Measurements from ENCODE around the gene ING1.
"Not testable (repeated sequence)": the region's sequence is repeated elsewhere in the genome, so short reads cannot be mapped to it uniquely, and the experiment has no call there.

ING1 gene

GRCh38 chr13:110696776-110697175 is 16.7 kb upstream of the ING1 start:
- DNase-seq = no peak

GRCh38 chr13:110697842-110698241 is 15.7 kb upstream of the ING1 start:
- DNase-seq = no peak

- DNase-seq = no peak
Observed at GRCh38 chr13:110698689-110699088, 14.8 kb upstream of the ING1 start.

GRCh38 chr13:110699148-110700145 is 14.1 kb upstream of the ING1 start:
- no peak for DNase-seq

- DNase-seq = no peak
Observed at GRCh38 chr13:110700186-110700585, 13.3 kb upstream of the ING1 start.

- DNase-seq = no peak
Observed at GRCh38 chr13:110700641-110701040, 12.9 kb upstream of the ING1 start.

GRCh38 chr13:110701061-110701460 is 12.4 kb upstream of the ING1 start:
- DNase-seq = not testable (repeated sequence)

GRCh38 chr13:110702089-110702488 is 11.4 kb upstream of the ING1 start:
- no peak for DNase-seq

- DNase-seq = no peak
Observed at GRCh38 chr13:110702591-110703526, 10.6 kb upstream of the ING1 start.

GRCh38 chr13:110705356-110705825 is 8.1 kb upstream of the ING1 start:
- DNase-seq = no peak

- DNase-seq = peak; percentile 89
Observed at GRCh38 chr13:110705826-110706569, 7.5 kb upstream of the ING1 start, which contains the start of gene CARS2. CARS2 (minus strand) TSS chr13:110706116; CDS start chr13:110706093, 23 bp downstream.

GRCh38 chr13:110706570-110707372 is 6.7 kb upstream of the ING1 start:
- DNase-seq = no peak

GRCh38 chr13:110712081-110712848 is 1.2 kb upstream of the ING1 start:
- peak; percentile 65 for DNase-seq

GRCh38 chr13:110712849-110713641 is 455 bp upstream of the ING1 start:
- DNase-seq = peak; percentile 95

- no peak for DNase-seq
Observed at GRCh38 chr13:110713981-110714796, 689 bp downstream of the ING1 start.

GRCh38 chr13:110714797-110715394 is 1.4 kb downstream of the ING1 start:
- peak; percentile 32 for DNase-seq

GRCh38 chr13:110715395-110716246 is 2.1 kb downstream of the ING1 start:
- DNase-seq = peak; percentile 98

- DNase-seq = no peak
Observed at GRCh38 chr13:110716247-110716515, 2.7 kb downstream of the ING1 start.

All from DMS 273 treated with DMSO at 0.1 percent for 48 hours (cell line).